GM12878 (cell line): ENCODE data around the gene OR10H1. TPM values are rescaled to one million over a fixed set of nuclear protein-coding genes. Genes with fewer than 3 reads are reported as not detected.

Experiments used
- ATAC-seq: fragments of 200-7000 bp; cut with Tn5 transposase; 3 replicates; pipeline ENCODE4 v1.9.1; 2020; ENCODE audit warnings: mild to moderate bottlenecking, moderate library complexity
- BruUV-seq: library from RNA; stranded (reverse); fragments of 400-500 nt; replicated peaks from 2 replicates; lab custom pipeline; 2021; lab: Mats Ljungman, UMichigan
- CTCF ChIA-PET: fragments of 300-600 bp; sonication (Branson Sonifier 250); formaldehyde crosslinking; extraction: SDS; loops from one replicate; lab custom pipeline; 2021; ENCODE audit warnings: inconsistent platforms; lab: Yijun Ruan, JAX
- POLR2A ChIA-PET: fragments of 350-600 bp; formaldehyde crosslinking; extraction: SDS; loops from one replicate; lab custom pipeline; 2021; ENCODE audit warnings: inconsistent platforms; lab: Charles Lee
- RAD21 ChIA-PET: fragments of 300-600 bp; sonication (Branson Sonifier 250); formaldehyde crosslinking; loops from one replicate; lab custom pipeline; 2023; ENCODE audit warnings: antibody characterized with exemption; ENCODE audit not compliant: unreplicated experiment; lab: Charles Lee
- SMC1A ChIA-PET: fragments of 300-600 bp; sonication (Branson Sonifier 250); formaldehyde crosslinking; loops from one replicate; lab custom pipeline; 2023; ENCODE audit not compliant: unreplicated experiment, uncharacterized antibody; lab: Charles Lee
- DNase-seq: peaks from one replicate; pipeline ENCODE4 v3.0.0-alpha.2; 2011; ENCODE audit warnings: low read depth, low spot score
- FAIRE-seq: peaks from 3 replicates; lab custom pipeline; 2011; peaks lifted over from hg19 to GRCh38; lab: Jason Lieb, UNC
- H2AFZ ChIP-seq: 2 replicates; pipeline ENCODE4 v1.6.0; 2011; ENCODE audit warnings: low read depth, low read length, control low read depth; ENCODE audit not compliant: control insufficient read depth
- H3K27ac ChIP-seq: 2 replicates; pipeline ENCODE4 v1.5.1; 2011; ENCODE audit warnings: control low read depth; ENCODE audit not compliant: control insufficient read depth, insufficient read depth
- H3K27me3 ChIP-seq, 2 experiments: replicated peaks in 1 of 2; 2 replicates each; pipeline versions ENCODE4 v1.6.0 to v1.6.1; 2011; ENCODE audit warnings: low read length in 1 of 2; ENCODE audit not compliant: control insufficient read depth in 2 of 2, insufficient read depth in 2 of 2
- H3K36me3 ChIP-seq, 2 experiments: 2 replicates each; pipeline ENCODE4 v1.5.1; 2011; ENCODE audit warnings: low read length in 1 of 2; ENCODE audit not compliant: control insufficient read depth in 2 of 2, insufficient read depth in 2 of 2
- H3K4me1 ChIP-seq: 2 replicates; pipeline ENCODE4 v1.6.1; 2011; ENCODE audit warnings: mild to moderate bottlenecking, low read length, moderate library complexity, mixed read lengths; ENCODE audit not compliant: control insufficient read depth, insufficient read depth
- H3K4me2 ChIP-seq: 2 replicates; pipeline ENCODE4 v1.6.0; 2011; ENCODE audit warnings: control low read depth; ENCODE audit not compliant: control insufficient read depth, insufficient read depth
- H3K4me3 ChIP-seq: fragments of 200-600 bp; sonication (generic); 2 replicates; pipeline ENCODE4 v1.5.1; 2016
- H3K79me2 ChIP-seq: 2 replicates; pipeline ENCODE4 v1.6.0; 2011; ENCODE audit warnings: low read length; ENCODE audit not compliant: control insufficient read depth, insufficient read depth
- H3K9ac ChIP-seq: 2 replicates; pipeline ENCODE4 v1.8.0; 2011; ENCODE audit warnings: low read length, control low read depth, mixed read lengths; ENCODE audit not compliant: control insufficient read depth, insufficient read depth
- H3K9me3 ChIP-seq: replicated peaks from 3 replicates; pipeline ENCODE4 v1.5.1; 2011; ENCODE audit warnings: mild to moderate bottlenecking, low read length; ENCODE audit not compliant: control insufficient read depth, insufficient read depth
- H4K20me1 ChIP-seq: 2 replicates; pipeline ENCODE4 v1.6.0; 2011; ENCODE audit not compliant: control insufficient read depth, insufficient read depth
- BACH1 ChIP-seq: fragments of 450-650 bp; IDR thresholded peaks from 2 replicates; pipeline ENCODE4 v1.6.1; 2017; ENCODE audit warnings: mild to moderate bottlenecking, borderline replicate concordance
- CHD4 ChIP-seq: fragments of 200-600 bp; sonication (generic); IDR thresholded peaks from 2 replicates; pipeline ENCODE4 v1.6.1; 2016; ENCODE audit warnings: mild to moderate bottlenecking
- CTCF ChIP-seq, 3 experiments: IDR thresholded peaks in 2 of 3; conservative IDR thresholded peaks in 1 of 3; 2 replicates each; pipeline ENCODE4 v1.5.1; 2011; ENCODE audit warnings: low read depth in 3 of 3, low read length in 3 of 3, mild to moderate bottlenecking in 3 of 3, control low read depth in 2 of 3, moderate library complexity in 2 of 3, inconsistent platforms in 1 of 3, mixed read lengths in 1 of 3; ENCODE audit not compliant: control insufficient read depth in 2 of 3, insufficient read depth in 1 of 3; ENCODE audit errors: extremely low read depth in 1 of 3
- HDAC6 ChIP-seq: fragments of 200-600 bp; sonication (generic); IDR thresholded peaks from one replicate; pipeline ENCODE4 v1.8.0; 2017; ENCODE audit warnings: antibody characterized with exemption; ENCODE audit not compliant: unreplicated experiment
- PAX5 ChIP-seq: IDR thresholded peaks from 2 replicates; pipeline ENCODE4 v1.6.1; 2011; ENCODE audit warnings: low read depth, low read length, borderline replicate concordance
- RBBP5 ChIP-seq: fragments of 200-600 bp; sonication (generic); conservative IDR thresholded peaks from 2 replicates; pipeline ENCODE4 v1.6.1; 2016
- SIX5 ChIP-seq: IDR thresholded peaks from 2 replicates; pipeline ENCODE4 v1.6.1; 2011; ENCODE audit warnings: mild to moderate bottlenecking, low read depth, low read length, moderate library complexity; ENCODE audit not compliant: severe bottlenecking
- SPI1 ChIP-seq: IDR thresholded peaks from 2 replicates; pipeline ENCODE4 v1.6.1; 2011; ENCODE audit warnings: low read depth, mild to moderate bottlenecking, low read length, moderate library complexity, borderline replicate concordance; ENCODE audit not compliant: insufficient read depth
- ZBTB40 ChIP-seq: fragments of 450-650 bp; IDR thresholded peaks from 2 replicates; pipeline ENCODE4 v1.6.1; 2016; ENCODE audit warnings: mild to moderate bottlenecking, moderate library complexity, borderline replicate concordance
- ZSCAN29 ChIP-seq: fragments of 450-650 bp; IDR thresholded peaks from 2 replicates; pipeline ENCODE4 v1.6.1; 2017; ENCODE audit warnings: mild to moderate bottlenecking, moderate library complexity
- WGBS: methylation state at CpG from one replicate; pipeline ENCODE4 v1.1.6; 2016; ENCODE audit warnings: low lambda C conversion rate; ENCODE audit not compliant: insufficient replicate concordance, insufficient coverage; ENCODE audit errors: missing lambda C conversion rate; 5-methylcytosine and 5-hydroxymethylcytosine counted together
- in situ Hi-C: fragments of 300-500 bp; cut with MboI; formaldehyde crosslinking; loops from 9 replicates; pipeline ENCODE4 v1.14.3; 2018; ENCODE audit warnings: mixed read lengths
- intact Hi-C: fragments of 100-400 bp; cut with micrococcal nuclease; formaldehyde crosslinking; loops from one replicate; pipeline ENCODE4 v1.14.2; 2022; ENCODE audit not compliant: unreplicated experiment
- polyA plus RNA-seq, 11 experiments: library from polyadenylated mRNA; depleted of rRNA in 4 of 11; unstranded in 6 of 11; stranded (reverse) in 5 of 11; fragments of >200 nt; fragmentation: Nextera tagmentation in 4 of 11; fragmentation: Illumina TruSeq in 1 of 11; extraction: Ambion mirVana in 4 of 11; extraction: Trizol in 1 of 11; gene quantifications; 1 replicate in 1 of 11; 2 replicates in 10 of 11; pipeline versions ENCODE4 v1.2.1 to v1.2.3, GENCODE V29; 2011 to 2016; ENCODE audit warnings: inconsistent platforms in 2 of 11, missing spikeins in 2 of 11, low read depth in 1 of 11
- total RNA-seq, 4 experiments: library from RNA; depleted of rRNA in 3 of 4; stranded (reverse); fragments of >200 nt in 3 of 4; fragmentation: Illumina TruSeq in 1 of 4; extraction: Trizol in 1 of 4; gene quantifications; 2 replicates each; pipeline versions ENCODE4 v1.2.1 to v1.2.3, GENCODE V29; 2013 to 2021

The OR10H1 gene
- total and polyA plus RNA-seq, 10 of the 15 experiments (the other 5 are each of a cell fraction or from before 2014, with no cell fraction given), result not detected

GRCh38 chr19:15836330-15837220 lies 21.1 kb upstream of the OR10H1 start:
- under 1% methylated on average over 64 of the region's 65 CpGs for WGBS
- Histone ChIP-seq H3K27ac (peak overlapping the region; percentile 88), H3K4me3 (peak overlapping the region; percentile 67), H3K9me3 (no peaks in the 10 kb centered on the region; the same call in 2 of the 3 replicates), H3K36me3 (no peaks in the 10 kb centered on the region), H4K20me1 (no peaks in the 10 kb centered on the region), H2AFZ (peak overlapping the region; percentile 85), H3K9ac (peak overlapping the region; percentile 84), H3K79me2 (no peaks in the 10 kb centered on the region), H3K27me3 (no peaks in the 10 kb centered on the region), H3K4me1 (no peaks in the 10 kb centered on the region), H3K4me2 (peak overlapping the region; percentile 92)
- RAD21 ChIA-PET, result interaction anchor here (0.8 kb wide), 1 partner anchor 165 kb away, joined by 3 read pairs; no protein-coding TSS in a partner anchor
- ATAC-seq (peak; percentile 100), FAIRE-seq (peak; percentile 77), DNase-seq (peak; percentile 61)
- BruUV-seq, result no TSS peak
- CTCF ChIA-PET, result interaction anchor here (0.7 kb wide), 1 partner anchor 478 kb away, joined by 3 read pairs; no protein-coding TSS in a partner anchor
- in situ Hi-C loops (no loop called here), intact Hi-C loops (no loop called here)
- SMC1A ChIA-PET, result interaction anchor here (1.5 kb wide), 1 partner anchor 349 kb away, joined by 5 read pairs; the partner anchor contains the start of gene FAM32A
- POLR2A ChIA-PET, result no interaction called here
- TF ChIP-seq SIX5 (peak; percentile 24), RBBP5 (no peak), HDAC6 (peak; percentile 59), ZSCAN29 (no peak), BACH1 (0 out of 2 replicates have a peak, but pooled peaks have one; percentile 18), PAX5 (no peak), ZBTB40 (peak; percentile 87), CTCF (IDR thresholded peaks at IDR 0.05 in 2 of 3, conservative IDR thresholded peaks at IDR 0.05 in 1 of 3; ENCODE audit: control insufficient read depth in 2 of 3, extremely low read depth in 1 of 3, insufficient read depth in 1 of 3, low read depth in 3 of 3, low read length in 3 of 3) (no peak), CHD4 (no peak), SPI1 (no peak)
